HL-60 (cell line): Measurements from ENCODE around the gene FLT4.

Experiments used
- DNase-seq, 2 experiments: peaks; one replicate each; pipeline ENCODE4 v3.0.0-alpha.2; 2010 to 2020; ENCODE audit warnings: low read depth in 1 of 2, low spot score in 1 of 2
- H3K27ac ChIP-seq: fragments of 250-450 bp; sonication (Bioruptor Pico); replicated peaks from 2 replicates; pipeline ENCODE4 v1.5.1; 2020; ENCODE audit warnings: mild to moderate bottlenecking, moderate library complexity
- H3K27me3 ChIP-seq: fragments of 250-450 bp; sonication (Bioruptor Pico); 2 replicates; pipeline ENCODE4 v1.5.1; 2021; ENCODE audit warnings: mild to moderate bottlenecking, moderate library complexity; ENCODE audit not compliant: insufficient read depth, poor library complexity, severe bottlenecking
- H3K4me3 ChIP-seq: replicated peaks from 2 replicates; pipeline ENCODE4 v1.5.1; 2011; ENCODE audit warnings: mild to moderate bottlenecking, control low read depth, low read length; ENCODE audit not compliant: insufficient read depth
- GABPA ChIP-seq: IDR thresholded peaks from 2 replicates; pipeline ENCODE4 v1.6.1; 2012; ENCODE audit warnings: low read depth
- POLR2AphosphoS5 ChIP-seq: IDR thresholded peaks from 2 replicates; pipeline ENCODE4 v1.6.1; 2012; ENCODE audit warnings: low read depth
- REST ChIP-seq: IDR thresholded peaks from 2 replicates; pipeline ENCODE4 v1.6.1; 2012; ENCODE audit warnings: low read depth; ENCODE audit not compliant: insufficient replicate concordance
- SPI1 ChIP-seq: IDR thresholded peaks from 2 replicates; pipeline ENCODE4 v1.6.1; 2012; ENCODE audit warnings: low read depth, mild to moderate bottlenecking, borderline replicate concordance
- TF ChIP-seq, protein P1 (sequence below): IDR thresholded peaks from one replicate; pipeline ENCODE4 v1.5.1; 2011; ENCODE audit warnings: low read length, control low read depth, inconsistent platforms; ENCODE audit not compliant: insufficient read depth

The FLT4 gene

GRCh38 chr5:180596115-180596667 lies 53.2 kb downstream of the FLT4 start:
- Histone ChIP-seq H3K4me3 (no peak overlapping the region), H3K27ac (no peak overlapping the region), H3K27me3 (no peaks in the 10 kb centered on the region)
- TF ChIP-seq GABPA (no peak), SPI1 (no peak), REST (no peak), POLR2AphosphoS5 (no peak)
- TF ChIP-seq, protein P1, sequence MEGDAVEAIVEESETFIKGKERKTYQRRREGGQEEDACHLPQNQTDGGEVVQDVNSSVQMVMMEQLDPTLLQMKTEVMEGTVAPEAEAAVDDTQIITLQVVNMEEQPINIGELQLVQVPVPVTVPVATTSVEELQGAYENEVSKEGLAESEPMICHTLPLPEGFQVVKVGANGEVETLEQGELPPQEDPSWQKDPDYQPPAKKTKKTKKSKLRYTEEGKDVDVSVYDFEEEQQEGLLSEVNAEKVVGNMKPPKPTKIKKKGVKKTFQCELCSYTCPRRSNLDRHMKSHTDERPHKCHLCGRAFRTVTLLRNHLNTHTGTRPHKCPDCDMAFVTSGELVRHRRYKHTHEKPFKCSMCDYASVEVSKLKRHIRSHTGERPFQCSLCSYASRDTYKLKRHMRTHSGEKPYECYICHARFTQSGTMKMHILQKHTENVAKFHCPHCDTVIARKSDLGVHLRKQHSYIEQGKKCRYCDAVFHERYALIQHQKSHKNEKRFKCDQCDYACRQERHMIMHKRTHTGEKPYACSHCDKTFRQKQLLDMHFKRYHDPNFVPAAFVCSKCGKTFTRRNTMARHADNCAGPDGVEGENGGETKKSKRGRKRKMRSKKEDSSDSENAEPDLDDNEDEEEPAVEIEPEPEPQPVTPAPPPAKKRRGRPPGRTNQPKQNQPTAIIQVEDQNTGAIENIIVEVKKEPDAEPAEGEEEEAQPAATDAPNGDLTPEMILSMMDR: no peak
- no peak for DNase-seq

DNA sequence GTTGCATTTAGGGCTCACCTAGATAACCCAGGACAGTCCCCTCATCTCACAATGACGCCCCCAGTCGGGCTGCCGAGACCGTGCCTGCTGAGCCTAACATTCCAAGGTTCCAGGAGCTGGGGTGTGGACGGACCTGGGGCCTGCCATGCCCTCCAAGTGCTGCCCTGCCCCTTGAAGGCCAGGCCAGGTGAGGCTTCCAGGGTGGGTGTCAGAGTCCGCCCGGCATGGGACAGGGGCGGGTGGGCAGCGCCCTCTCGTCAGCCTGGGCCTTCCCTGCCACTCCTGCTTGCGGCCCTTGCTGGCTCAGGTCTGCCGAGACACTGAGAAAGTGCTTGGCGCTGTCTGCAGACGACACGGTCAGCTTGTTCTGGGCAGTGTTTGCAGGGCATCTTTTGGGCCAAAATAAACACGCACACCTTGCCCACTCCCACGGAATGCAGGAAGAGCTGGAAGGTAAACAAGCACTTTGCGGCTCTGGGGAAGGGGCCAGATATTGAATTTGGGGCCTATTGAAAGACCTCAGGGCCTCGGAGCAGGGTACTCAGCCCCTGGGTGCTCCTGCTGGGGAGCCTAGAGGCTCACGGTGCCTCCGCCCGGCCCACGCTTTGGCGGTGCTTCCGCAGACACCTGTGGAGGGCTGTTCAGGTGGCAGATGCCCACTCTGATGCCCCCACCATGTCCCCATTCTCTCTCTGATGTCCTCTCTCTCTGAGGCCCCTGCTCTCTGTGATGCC lies 53.9 kb downstream of the FLT4 start:
- H3K27ac ChIP-seq: no peak overlapping the region
- DNase-seq: no peak

DNA sequence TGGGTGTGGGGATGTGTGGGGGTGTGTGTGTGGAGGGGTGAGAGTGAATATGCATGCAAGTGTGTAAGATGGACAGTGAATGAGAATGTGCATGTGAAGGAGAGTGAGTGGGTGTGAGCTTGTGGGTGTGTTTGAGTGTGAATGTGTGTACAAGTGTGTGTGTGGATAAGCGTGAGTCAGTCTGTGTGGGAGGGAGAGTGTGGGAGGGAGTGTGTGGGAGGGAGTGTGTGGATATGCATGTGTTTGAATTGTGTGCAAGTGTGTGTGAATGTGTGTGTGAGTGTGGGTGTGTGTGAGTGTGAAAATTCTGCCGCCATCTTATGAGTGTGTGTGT lies 54.4 kb downstream of the FLT4 start:
- Histone ChIP-seq H3K27ac (no peak overlapping the region), H3K4me3 (no peak overlapping the region), H3K27me3 (peaks cover 6% of the 10 kb centered on the region)
- no peak for DNase-seq
- TF ChIP-seq GABPA (no peak), SPI1 (no peak), REST (no peak), POLR2AphosphoS5 (no peak)
- TF ChIP-seq, protein P1: no peak

More for the DNA sequence above, 53.9 kb downstream of the FLT4 start:
- Histone ChIP-seq H3K4me3 (no peak overlapping the region), H3K27me3 (peaks cover 1% of the 10 kb centered on the region)
- TF ChIP-seq GABPA (no peak), REST (no peak), SPI1 (no peak), POLR2AphosphoS5 (no peak)
- TF ChIP-seq, protein P1: no peak
